Hepatocyte (in vitro differentiated cells): ENCODE data around the gene DDX4. TPM values are rescaled to one million over a fixed set of nuclear protein-coding genes. Genes with fewer than 3 reads are reported as not detected.
"Not testable (repeated sequence)": the region's sequence is repeated elsewhere in the genome, so short reads cannot be mapped to it uniquely, and the experiment has no call there.

Experiments used
- DNase-seq: peaks from one replicate; pipeline ENCODE4 v3.0.0-alpha.2; 2016; ENCODE audit warnings: low spot score
- H2AFZ ChIP-seq: fragments of 200-600 bp; sonication (generic); 2 replicates; pipeline ENCODE4 v1.6.0; 2016; ENCODE audit warnings: antibody characterized with exemption, mild to moderate bottlenecking
- H3K27ac ChIP-seq: fragments of 200-600 bp; sonication (generic); 2 replicates; pipeline ENCODE4 v1.5.1; 2016; ENCODE audit warnings: mild to moderate bottlenecking
- H3K27me3 ChIP-seq: fragments of 200-600 bp; sonication (generic); 2 replicates; pipeline ENCODE4 v1.6.1; 2016
- H3K36me3 ChIP-seq: fragments of 200-600 bp; sonication (generic); replicated peaks from 2 replicates; pipeline ENCODE4 v1.5.1; 2016; ENCODE audit warnings: low read depth; ENCODE audit not compliant: insufficient read depth
- H3K4me1 ChIP-seq: fragments of 200-600 bp; sonication (generic); 2 replicates; pipeline ENCODE4 v1.5.1; 2016; ENCODE audit warnings: mild to moderate bottlenecking, moderate library complexity; ENCODE audit not compliant: insufficient read depth
- H3K4me2 ChIP-seq: fragments of 200-600 bp; sonication (generic); 2 replicates; pipeline ENCODE4 v1.6.0; 2016
- H3K4me3 ChIP-seq: fragments of 200-600 bp; sonication (generic); 2 replicates; pipeline ENCODE4 v1.5.1; 2016; ENCODE audit warnings: mild to moderate bottlenecking
- H3K79me2 ChIP-seq: fragments of 200-600 bp; sonication (generic); 2 replicates; pipeline ENCODE4 v1.6.0; 2017; ENCODE audit warnings: mild to moderate bottlenecking
- H3K9me2 ChIP-seq: fragments of 200-600 bp; sonication (generic); replicated peaks from 2 replicates; pipeline ENCODE4 v1.6.0; 2017; ENCODE audit warnings: mild to moderate bottlenecking; ENCODE audit not compliant: insufficient read depth
- H3K9me3 ChIP-seq: fragments of 200-600 bp; sonication (generic); 2 replicates; pipeline ENCODE4 v1.5.1; 2016; ENCODE audit warnings: low read depth, mild to moderate bottlenecking
- H4K20me1 ChIP-seq: fragments of 200-600 bp; sonication (generic); 2 replicates; pipeline ENCODE4 v1.6.0; 2016; ENCODE audit warnings: mild to moderate bottlenecking; ENCODE audit not compliant: insufficient read depth, poor library complexity, severe bottlenecking
- EZH2 ChIP-seq: fragments of 200-600 bp; sonication (generic); IDR thresholded peaks from 2 replicates; pipeline ENCODE4 v1.6.1; 2016; ENCODE audit warnings: antibody characterized with exemption, mild to moderate bottlenecking, borderline replicate concordance
- EZH2phosphoT487 ChIP-seq: fragments of 200-600 bp; sonication (generic); IDR thresholded peaks from one replicate; pipeline ENCODE4 v1.6.1; 2018; ENCODE audit warnings: antibody characterized with exemption, mild to moderate bottlenecking, low read depth, moderate library complexity; ENCODE audit not compliant: unreplicated experiment, severe bottlenecking
- WGBS: methylation state at CpG from one replicate; pipeline ENCODE4 v1.1.6; 2016; ENCODE audit warnings: low lambda C conversion rate; ENCODE audit errors: missing lambda C conversion rate; 5-methylcytosine and 5-hydroxymethylcytosine counted together
- polyA plus RNA-seq: library from polyadenylated mRNA; unstranded; fragments of >200 nt; fragmentation: Nextera tagmentation; extraction: Ambion mirVana; gene quantifications from 2 replicates; pipeline ENCODE4 v1.2.1, GENCODE V29; 2016
- total RNA-seq: library from RNA; depleted of rRNA; stranded (reverse); fragments of >200 nt; gene quantifications from 2 replicates; pipeline ENCODE4 v1.2.3, GENCODE V29; 2014
- TF ChIP-seq, protein P1 (sequence below): fragments of 200-600 bp; sonication (generic); IDR thresholded peaks from 2 replicates; pipeline ENCODE4 v1.5.1; 2016; ENCODE audit warnings: antibody characterized with exemption, mild to moderate bottlenecking; ENCODE audit not compliant: poor library complexity

The DDX4 gene
- total and polyA plus RNA-seq, 2 experiments from 2014 or later, result 0.17 TPM; not detected in 1

DNA sequence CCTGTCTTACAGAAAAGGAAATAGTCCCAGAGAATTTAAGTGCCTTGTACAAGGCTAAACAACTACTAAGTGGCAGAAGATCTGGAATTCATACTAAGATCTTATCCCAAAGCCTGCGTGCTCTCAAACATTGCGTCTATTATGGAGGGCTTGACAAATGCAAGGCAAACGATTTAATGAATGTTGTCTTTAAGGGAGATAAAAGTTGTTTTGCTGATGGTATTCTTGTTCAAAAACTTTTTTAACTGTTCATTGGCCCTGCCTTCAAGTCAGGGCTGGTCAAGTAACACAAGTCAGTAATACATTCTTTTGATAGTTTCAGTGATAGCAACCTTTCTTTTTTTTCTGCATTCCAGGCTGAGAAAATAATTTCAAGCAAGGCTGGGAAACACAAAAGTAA is 24.0 kb upstream of the DDX4 start:
- Histone ChIP-seq H3K36me3 (no peaks in the 10 kb centered on the region), H3K27ac (peak overlapping the region; percentile 35), H3K4me3 (no peak overlapping the region), H3K4me1 (no peaks in the 10 kb centered on the region), H2AFZ (peak overlapping the region; percentile 6), H3K79me2 (peaks cover 17% of the 10 kb centered on the region), H3K4me2 (no peak overlapping the region), H4K20me1 (no peaks in the 10 kb centered on the region), H3K27me3 (no peaks in the 10 kb centered on the region), H3K9me2 (no peaks in the 10 kb centered on the region), H3K9me3 (no peaks in the 10 kb centered on the region)
- whole genome bisulfite sequencing, result 39% methylated on average over 3 of the region's 3 CpGs
- DNase-seq, result no peak
- TF ChIP-seq, protein P1, sequence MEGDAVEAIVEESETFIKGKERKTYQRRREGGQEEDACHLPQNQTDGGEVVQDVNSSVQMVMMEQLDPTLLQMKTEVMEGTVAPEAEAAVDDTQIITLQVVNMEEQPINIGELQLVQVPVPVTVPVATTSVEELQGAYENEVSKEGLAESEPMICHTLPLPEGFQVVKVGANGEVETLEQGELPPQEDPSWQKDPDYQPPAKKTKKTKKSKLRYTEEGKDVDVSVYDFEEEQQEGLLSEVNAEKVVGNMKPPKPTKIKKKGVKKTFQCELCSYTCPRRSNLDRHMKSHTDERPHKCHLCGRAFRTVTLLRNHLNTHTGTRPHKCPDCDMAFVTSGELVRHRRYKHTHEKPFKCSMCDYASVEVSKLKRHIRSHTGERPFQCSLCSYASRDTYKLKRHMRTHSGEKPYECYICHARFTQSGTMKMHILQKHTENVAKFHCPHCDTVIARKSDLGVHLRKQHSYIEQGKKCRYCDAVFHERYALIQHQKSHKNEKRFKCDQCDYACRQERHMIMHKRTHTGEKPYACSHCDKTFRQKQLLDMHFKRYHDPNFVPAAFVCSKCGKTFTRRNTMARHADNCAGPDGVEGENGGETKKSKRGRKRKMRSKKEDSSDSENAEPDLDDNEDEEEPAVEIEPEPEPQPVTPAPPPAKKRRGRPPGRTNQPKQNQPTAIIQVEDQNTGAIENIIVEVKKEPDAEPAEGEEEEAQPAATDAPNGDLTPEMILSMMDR, result no peak
- TF ChIP-seq EZH2phosphoT487, result no peak
- no peak for TF ChIP-seq EZH2

DNA sequence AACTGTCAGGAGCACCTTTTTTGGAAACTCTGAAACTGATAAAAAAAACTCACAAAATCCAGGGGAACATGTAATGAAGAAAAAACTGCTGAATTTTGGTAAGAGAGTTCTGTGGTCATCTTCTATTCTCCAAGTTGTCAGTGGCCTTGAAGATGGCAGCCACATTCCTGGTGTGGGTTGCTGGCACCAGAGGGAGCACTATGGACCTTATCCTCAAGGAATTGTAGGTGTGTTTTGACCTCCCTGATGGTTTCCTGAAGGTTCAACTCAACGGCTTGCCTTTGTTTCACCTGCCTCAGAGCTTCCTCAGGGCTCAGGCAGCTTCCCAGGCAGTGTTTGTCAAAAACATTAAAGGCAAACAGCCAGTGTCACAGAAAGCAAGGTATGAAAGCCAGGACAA is 23.5 kb upstream of the DDX4 start:
- no peak for DNase-seq
- Histone ChIP-seq H3K9me2 (no peaks in the 10 kb centered on the region), H3K4me3 (no peak overlapping the region), H2AFZ (peak overlapping the region; percentile 6), H4K20me1 (no peaks in the 10 kb centered on the region), H3K36me3 (no peaks in the 10 kb centered on the region), H3K4me2 (no peak overlapping the region), H3K9me3 (no peaks in the 10 kb centered on the region), H3K27ac (peak overlapping the region; percentile 35), H3K4me1 (no peaks in the 10 kb centered on the region), H3K79me2 (peaks cover 17% of the 10 kb centered on the region), H3K27me3 (no peaks in the 10 kb centered on the region)
- 50% methylated on average over 1 of the region's 1 CpG for WGBS
- TF ChIP-seq, protein P1, result no peak
- TF ChIP-seq EZH2phosphoT487 (no peak), EZH2 (no peak)

DNA sequence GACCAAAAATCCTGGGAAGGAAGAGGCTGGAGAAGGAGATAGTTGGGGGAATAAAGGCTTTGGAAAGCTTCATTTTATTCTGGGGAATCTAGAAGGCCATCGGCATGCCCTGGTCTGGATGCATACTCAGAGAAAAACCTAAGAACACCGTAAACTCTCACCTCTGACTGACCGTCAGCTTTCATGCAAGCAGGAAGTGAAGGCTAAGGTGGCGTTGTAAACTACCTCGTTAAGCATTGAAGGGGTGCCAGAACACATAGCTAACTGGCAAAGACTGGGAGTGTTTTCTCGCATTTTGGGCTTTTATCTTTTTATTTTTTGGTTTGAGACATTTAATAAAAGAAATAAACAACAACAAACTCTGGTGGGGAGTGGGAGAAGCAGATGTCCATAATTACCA is 23.1 kb upstream of the DDX4 start:
- Histone ChIP-seq H3K36me3 (no peaks in the 10 kb centered on the region), H3K4me2 (no peak overlapping the region), H3K27ac (peak overlapping the region; percentile 35), H3K27me3 (no peaks in the 10 kb centered on the region), H3K9me2 (no peaks in the 10 kb centered on the region), H3K4me1 (no peaks in the 10 kb centered on the region), H3K4me3 (no peak overlapping the region), H2AFZ (no peak overlapping the region), H3K79me2 (peaks cover 17% of the 10 kb centered on the region), H3K9me3 (no peaks in the 10 kb centered on the region), H4K20me1 (no peaks in the 10 kb centered on the region)
- TF ChIP-seq EZH2 (no peak), EZH2phosphoT487 (no peak)
- TF ChIP-seq, protein P1, result no peak
- WGBS, result 84% methylated on average over 6 of the region's 6 CpGs
- DNase-seq, result no peak

DNA sequence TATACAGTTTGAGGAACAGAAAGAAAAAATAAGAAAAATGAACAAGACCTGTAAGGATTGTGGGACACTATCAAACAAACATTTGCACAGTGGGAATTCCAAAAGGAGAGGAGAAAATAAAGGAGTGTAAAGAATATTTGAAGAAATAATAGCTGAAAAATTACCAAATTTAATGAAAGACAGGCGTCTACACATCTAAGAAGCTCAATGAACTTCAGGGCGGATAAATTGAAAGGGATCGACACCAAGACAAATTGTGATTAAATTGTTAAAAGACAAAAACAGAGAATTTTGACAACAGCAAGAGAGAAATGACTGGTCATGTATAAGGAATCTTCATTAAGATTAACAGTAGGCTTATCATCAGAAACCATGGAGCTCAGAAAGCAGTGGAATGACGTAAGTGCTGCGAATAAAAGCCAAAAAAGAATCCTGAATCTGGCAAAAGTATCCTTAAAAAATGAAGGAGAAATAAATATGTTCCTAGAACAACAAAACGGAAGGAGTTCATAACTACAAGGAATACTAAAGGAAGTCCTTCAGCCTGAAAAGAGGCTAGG is 22.3 kb upstream of the DDX4 start:
- no peak for TF ChIP-seq EZH2
- TF ChIP-seq, protein P1, result no peak
- no peak for TF ChIP-seq EZH2phosphoT487

DNA sequence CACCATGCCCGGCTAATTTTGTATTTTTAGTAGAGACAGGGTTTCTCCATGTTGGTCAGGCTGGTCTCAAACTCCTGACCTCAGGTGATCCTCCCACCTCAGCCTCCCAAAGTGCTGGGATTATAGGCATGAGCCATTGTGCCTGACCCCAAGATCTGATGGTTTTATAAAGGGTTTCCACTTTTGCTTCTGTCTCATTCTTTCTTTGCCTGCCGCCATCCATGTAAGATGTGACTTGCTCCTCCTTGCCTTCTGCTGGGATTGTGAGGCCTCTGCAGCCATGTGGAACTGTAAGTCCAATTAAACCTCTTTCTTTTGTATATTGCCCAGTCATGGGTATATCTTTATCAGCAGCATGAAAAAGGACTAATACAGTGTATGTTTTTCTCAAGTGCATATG is 18.8 kb upstream of the DDX4 start:
- H3K9me3 ChIP-seq, H2AFZ ChIP-seq, H3K27ac ChIP-seq, H4K20me1 ChIP-seq, DNase-seq, H3K4me2 ChIP-seq, H3K4me1 ChIP-seq, H3K4me3 ChIP-seq, H3K9me2 ChIP-seq, H3K27me3 ChIP-seq, H3K79me2 ChIP-seq, H3K36me3 ChIP-seq: not testable (repeated sequence)
- 100% methylated on average over 2 of the region's 2 CpGs for WGBS

More for the DNA sequence above, 22.3 kb upstream of the DDX4 start:
- Histone ChIP-seq H3K79me2 (peaks cover 10% of the 10 kb centered on the region), H3K4me3 (no peak overlapping the region), H3K36me3 (no peaks in the 10 kb centered on the region), H3K4me2 (no peak overlapping the region), H2AFZ (no peak overlapping the region), H3K9me3 (no peaks in the 10 kb centered on the region), H4K20me1 (no peaks in the 10 kb centered on the region), H3K4me1 (no peaks in the 10 kb centered on the region), H3K27me3 (no peaks in the 10 kb centered on the region), H3K9me2 (no peaks in the 10 kb centered on the region), H3K27ac (no peak overlapping the region)
- WGBS, result 97% methylated on average over 6 of the region's 6 CpGs
- DNase-seq, result no peak
